ENCODE data around the gene PIKFYVE. TPM values are rescaled to one million over a fixed set of nuclear protein-coding genes. Genes with fewer than 3 reads are reported as not detected.
"Not testable (repeated sequence)": the region's sequence is repeated elsewhere in the genome, so short reads cannot be mapped to it uniquely, and the experiment has no call there.

PIKFYVE gene, protein sequence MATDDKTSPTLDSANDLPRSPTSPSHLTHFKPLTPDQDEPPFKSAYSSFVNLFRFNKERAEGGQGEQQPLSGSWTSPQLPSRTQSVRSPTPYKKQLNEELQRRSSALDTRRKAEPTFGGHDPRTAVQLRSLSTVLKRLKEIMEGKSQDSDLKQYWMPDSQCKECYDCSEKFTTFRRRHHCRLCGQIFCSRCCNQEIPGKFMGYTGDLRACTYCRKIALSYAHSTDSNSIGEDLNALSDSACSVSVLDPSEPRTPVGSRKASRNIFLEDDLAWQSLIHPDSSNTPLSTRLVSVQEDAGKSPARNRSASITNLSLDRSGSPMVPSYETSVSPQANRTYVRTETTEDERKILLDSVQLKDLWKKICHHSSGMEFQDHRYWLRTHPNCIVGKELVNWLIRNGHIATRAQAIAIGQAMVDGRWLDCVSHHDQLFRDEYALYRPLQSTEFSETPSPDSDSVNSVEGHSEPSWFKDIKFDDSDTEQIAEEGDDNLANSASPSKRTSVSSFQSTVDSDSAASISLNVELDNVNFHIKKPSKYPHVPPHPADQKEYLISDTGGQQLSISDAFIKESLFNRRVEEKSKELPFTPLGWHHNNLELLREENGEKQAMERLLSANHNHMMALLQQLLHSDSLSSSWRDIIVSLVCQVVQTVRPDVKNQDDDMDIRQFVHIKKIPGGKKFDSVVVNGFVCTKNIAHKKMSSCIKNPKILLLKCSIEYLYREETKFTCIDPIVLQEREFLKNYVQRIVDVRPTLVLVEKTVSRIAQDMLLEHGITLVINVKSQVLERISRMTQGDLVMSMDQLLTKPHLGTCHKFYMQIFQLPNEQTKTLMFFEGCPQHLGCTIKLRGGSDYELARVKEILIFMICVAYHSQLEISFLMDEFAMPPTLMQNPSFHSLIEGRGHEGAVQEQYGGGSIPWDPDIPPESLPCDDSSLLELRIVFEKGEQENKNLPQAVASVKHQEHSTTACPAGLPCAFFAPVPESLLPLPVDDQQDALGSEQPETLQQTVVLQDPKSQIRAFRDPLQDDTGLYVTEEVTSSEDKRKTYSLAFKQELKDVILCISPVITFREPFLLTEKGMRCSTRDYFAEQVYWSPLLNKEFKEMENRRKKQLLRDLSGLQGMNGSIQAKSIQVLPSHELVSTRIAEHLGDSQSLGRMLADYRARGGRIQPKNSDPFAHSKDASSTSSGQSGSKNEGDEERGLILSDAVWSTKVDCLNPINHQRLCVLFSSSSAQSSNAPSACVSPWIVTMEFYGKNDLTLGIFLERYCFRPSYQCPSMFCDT (N-terminal part only)
- total RNA-seq (10 to 100 TPM; 14.1 to 14.8 TPM), polyA plus RNA-seq (7.0 TPM)

DNA sequence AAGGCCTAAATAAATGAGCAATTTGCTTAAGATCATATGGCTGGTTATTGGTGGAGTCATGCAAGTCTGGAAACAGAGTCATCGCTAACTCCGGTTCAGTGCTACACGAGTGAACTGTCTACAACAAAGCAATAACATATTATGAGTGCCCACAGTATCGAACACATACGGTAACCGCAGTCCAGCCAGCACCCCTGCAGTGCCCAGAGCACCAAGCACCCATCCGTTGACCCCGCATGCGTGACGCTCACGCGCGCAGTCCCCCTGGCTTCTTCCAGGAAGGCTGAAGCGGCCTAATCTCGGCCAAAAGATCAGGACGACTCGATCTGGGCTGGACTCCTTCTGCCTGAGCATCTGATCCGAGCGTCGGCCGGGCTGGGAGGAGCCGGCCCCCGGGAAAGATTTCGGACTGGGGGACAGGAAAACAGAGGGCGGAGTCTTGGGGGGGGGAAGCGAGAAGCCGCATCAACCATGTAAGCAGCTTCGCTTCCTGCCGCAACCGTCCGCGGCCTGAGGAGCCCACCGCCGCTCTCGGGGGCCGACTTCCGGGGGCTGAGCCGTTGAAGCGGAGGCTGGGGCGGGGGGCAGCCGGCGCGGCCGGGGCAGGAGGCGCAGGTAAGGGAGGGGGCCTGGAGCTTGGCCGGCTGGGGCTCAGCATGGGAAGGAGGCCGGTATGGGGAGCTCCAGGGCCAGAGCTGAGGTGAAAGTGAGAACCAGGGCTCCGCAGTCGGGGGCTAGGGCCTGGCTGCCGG is at the start of gene PIKFYVE:
Gene PIKFYVE (plus strand): TSS at position 455 of the 752 bp plus-strand sequence. CDS start 5,265 bp downstream, outside the sequence.
- peaks cover 0 to 17% (median 0%) of the 10 kb centered on the region in 3 donors for H3K36me3 Mint-ChIP-seq
- H3K9me3 Mint-ChIP-seq: no peaks in the 10 kb centered on the region
- peak within 1 kb of the TSS; percentile 82 for H3K27ac ChIP-seq (ENCODE audit: low read depth, low read length)
- peaks cover 25% of the 10 kb centered on the region for H3K4me1 ChIP-seq (ENCODE audit: insufficient read depth, low read length)
- H3K27me3 ChIP-seq (ENCODE audit: insufficient read depth, low read length, poor library complexity, severe bottlenecking): no peaks in the 10 kb centered on the region
- CTCF ChIA-PET: interaction anchor here (0.8 to 8.0 kb wide), 3 partner anchors 8 to 89 kb away, joined by 3 to 89 read pairs (median 7); partner anchors contain the start of gene IDH1
- H3K4me3 ChIP-seq (ENCODE audit: low read length): peak within 1 kb of the TSS; percentile 95
- no peaks in the 10 kb centered on the region for H3K36me3 ChIP-seq (ENCODE audit: insufficient read depth, low read length)
- peak; percentile 80 to 92 (median 87) for DNase-seq
- peaks cover 44 to 62% (median 53%) of the 10 kb centered on the region in 3 donors for H3K4me1 Mint-ChIP-seq
- no peaks in the 10 kb centered on the region for H3K27me3 Mint-ChIP-seq
- POLR2A ChIA-PET: interaction anchor here (0.9 to 3.2 kb wide), 3 partner anchors 12 to 1501 kb away, joined by 3 to 26 read pairs (median 5); partner anchors contain the start of genes FASTKD2, IDH1, MDH1B and METTL21A
- H3K4me3 Mint-ChIP-seq: peak within 1 kb of the TSS; percentile 87 to 97 (median 95)
- H3K27ac Mint-ChIP-seq: peak within 1 kb of the TSS; percentile 81 to 99 (median 95)
- no peaks in the 10 kb centered on the region for H3K9me3 ChIP-seq (ENCODE audit: low read length)

DNA sequence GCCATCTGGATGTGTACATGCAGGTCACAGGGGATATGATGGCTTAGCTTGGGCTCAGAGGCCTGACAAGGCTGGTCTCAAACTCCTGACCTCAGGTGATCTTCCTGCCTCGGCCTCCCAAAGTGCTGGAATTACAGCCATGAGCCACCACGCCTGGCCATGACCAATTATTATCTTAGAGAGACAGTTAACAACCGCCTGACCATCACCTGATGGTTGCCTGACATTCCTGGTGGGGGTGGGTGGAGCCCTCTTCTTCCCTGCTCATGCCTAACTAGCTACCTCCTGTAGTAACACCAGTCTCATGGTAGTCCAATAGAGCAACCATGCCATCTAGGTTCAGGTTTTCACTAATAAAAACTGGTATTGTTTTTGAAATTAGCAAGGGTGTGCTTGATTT is 44.2 kb upstream of the PIKFYVE start:
- H3K4me3 ChIP-seq (ENCODE audit: low read length); H3K4me3 Mint-ChIP-seq; H3K36me3 ChIP-seq (ENCODE audit: insufficient read depth, low read length); H3K27ac Mint-ChIP-seq; H3K36me3 Mint-ChIP-seq; H3K27ac ChIP-seq (ENCODE audit: low read depth, low read length); POLR2A ChIA-PET; H3K27me3 ChIP-seq (ENCODE audit: insufficient read depth, low read length, poor library complexity, severe bottlenecking); H3K9me3 Mint-ChIP-seq; H3K4me1 ChIP-seq (ENCODE audit: insufficient read depth, low read length); CTCF ChIA-PET; DNase-seq; H3K9me3 ChIP-seq (ENCODE audit: low read length); H3K4me1 Mint-ChIP-seq: not testable (repeated sequence)
- peaks cover 3 to 11% of the 10 kb centered on the region in 2 donors for H3K27me3 Mint-ChIP-seq

DNA sequence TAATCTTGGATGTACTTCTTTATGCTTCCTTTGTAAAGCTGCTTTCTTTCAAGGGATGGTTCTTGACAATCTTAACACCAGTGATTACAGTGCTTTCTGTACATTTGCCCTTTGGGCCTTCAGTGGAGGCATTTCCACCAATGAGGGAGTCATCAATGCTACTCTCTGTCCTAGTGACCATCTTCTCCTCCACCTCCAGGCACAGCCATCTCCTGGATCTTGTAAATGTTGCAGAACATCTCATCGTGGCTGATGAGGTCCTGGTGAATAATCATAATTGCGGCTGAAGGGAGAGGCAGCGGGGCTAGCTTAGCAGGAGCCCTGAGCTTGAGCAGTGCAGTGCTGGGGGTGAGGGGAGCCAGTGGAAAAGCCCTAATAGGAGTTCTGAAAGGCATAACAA is 43.7 kb upstream of the PIKFYVE start:
- DNase-seq: no peak
- Mint-ChIP-seq H3K4me3 (no peak overlapping the region), H3K27me3 (peaks cover 4 to 11% of the 10 kb centered on the region in 2 donors), H3K36me3 (peaks cover 0 to 3% (median 0%) of the 10 kb centered on the region in 3 donors), H3K9me3 (peaks cover 0 to 7% (median 0%) of the 10 kb centered on the region in 5 donors), H3K4me1 (no peaks in the 10 kb centered on the region), H3K27ac (no peak overlapping the region)
- CTCF ChIA-PET: no interaction called here
- H3K36me3 ChIP-seq (ENCODE audit: insufficient read depth, low read length): no peaks in the 10 kb centered on the region
- H3K4me3 ChIP-seq (ENCODE audit: low read length): no peak overlapping the region
- H3K9me3 ChIP-seq (ENCODE audit: low read length): no peaks in the 10 kb centered on the region
- H3K4me1 ChIP-seq (ENCODE audit: insufficient read depth, low read length): no peaks in the 10 kb centered on the region
- no peak overlapping the region for H3K27ac ChIP-seq (ENCODE audit: low read depth, low read length)
- POLR2A ChIA-PET: no interaction called here
- no peaks in the 10 kb centered on the region for H3K27me3 ChIP-seq (ENCODE audit: insufficient read depth, low read length, poor library complexity, severe bottlenecking)

DNA sequence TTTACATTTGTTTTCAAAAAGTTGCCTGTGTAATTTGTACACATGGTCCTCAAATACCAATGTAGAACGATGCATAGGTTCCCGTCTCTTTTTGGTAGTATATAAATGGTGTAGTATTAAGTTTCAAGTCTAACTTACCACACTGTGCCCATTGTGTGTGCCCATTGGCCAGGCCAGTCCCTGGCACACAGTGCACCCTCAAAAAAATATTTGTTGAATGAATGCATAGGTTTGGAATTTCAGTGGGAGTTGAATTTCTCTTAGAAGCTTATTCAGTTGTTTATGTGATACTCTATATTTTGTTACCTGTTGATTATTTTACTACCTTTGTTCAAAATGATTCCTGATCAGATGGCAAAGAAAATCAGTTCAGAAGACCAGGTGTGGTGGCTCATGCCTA is 41.3 kb upstream of the PIKFYVE start:
- no peaks in the 10 kb centered on the region for H3K27me3 ChIP-seq (ENCODE audit: insufficient read depth, low read length, poor library complexity, severe bottlenecking)
- peaks cover 0 to under 1% (median 0%) of the 10 kb centered on the region in 3 donors for H3K36me3 Mint-ChIP-seq
- peaks cover 0 to 3% (median 0%) of the 10 kb centered on the region in 5 donors for H3K9me3 Mint-ChIP-seq
- no peaks in the 10 kb centered on the region for H3K4me1 ChIP-seq (ENCODE audit: insufficient read depth, low read length)
- H3K27me3 Mint-ChIP-seq: peaks cover 3 to 11% of the 10 kb centered on the region in 2 donors
- no peak overlapping the region for H3K4me3 ChIP-seq (ENCODE audit: low read length)
- no peak overlapping the region for H3K27ac ChIP-seq (ENCODE audit: low read depth, low read length)
- H3K9me3 ChIP-seq (ENCODE audit: low read length): no peaks in the 10 kb centered on the region
- CTCF ChIA-PET: interaction anchor here (0.6 kb wide), 1 partner anchor 454 kb away, joined by 3 read pairs; no protein-coding TSS in a partner anchor
- DNase-seq: no peak
- no peaks in the 10 kb centered on the region for H3K36me3 ChIP-seq (ENCODE audit: insufficient read depth, low read length)
- POLR2A ChIA-PET: no interaction called here
- H3K4me3 Mint-ChIP-seq: no peak overlapping the region
- no peak overlapping the region for H3K27ac Mint-ChIP-seq
- no peaks in the 10 kb centered on the region for H3K4me1 Mint-ChIP-seq

DNA sequence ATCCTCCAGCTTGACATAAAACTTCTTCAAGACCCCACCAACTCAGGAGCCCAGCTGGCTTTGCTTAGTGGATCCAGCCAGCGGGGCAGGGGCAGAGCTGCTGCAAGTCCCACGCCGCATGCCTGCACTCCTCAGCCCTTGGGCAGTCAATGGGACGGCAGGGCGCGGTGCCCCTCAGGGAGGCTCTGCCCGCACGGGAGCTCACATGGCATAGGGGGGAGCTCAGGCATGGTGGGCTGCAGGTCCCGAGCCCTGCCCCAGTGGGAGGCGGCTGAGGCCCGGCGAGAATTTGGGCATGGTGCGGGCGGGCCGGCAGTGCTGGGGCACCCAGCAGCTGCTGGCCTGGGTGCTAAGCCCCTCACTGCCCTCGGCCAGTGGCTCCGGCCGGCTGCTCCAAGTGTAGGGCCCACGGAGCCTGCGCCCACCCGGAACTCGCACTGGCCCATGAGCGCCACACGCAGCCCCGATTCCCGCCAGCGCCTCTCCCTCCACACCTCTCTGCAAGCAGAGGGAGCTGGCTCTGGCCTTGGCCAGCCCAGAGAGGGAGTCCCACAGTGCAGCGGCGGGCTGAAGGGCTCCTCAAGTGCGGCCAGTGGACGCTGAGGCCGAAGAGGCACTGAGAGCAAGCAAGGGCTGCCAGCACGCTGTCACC is 38.3 kb upstream of the PIKFYVE start:
- Mint-ChIP-seq H3K27ac (no peak overlapping the region), H3K4me1 (no peaks in the 10 kb centered on the region), H3K36me3 (peaks cover 0 to 6% (median 0%) of the 10 kb centered on the region in 3 donors), H3K9me3 (peaks cover 5 to 10% (median 6%) of the 10 kb centered on the region in 5 donors), H3K4me3 (no peak overlapping the region), H3K27me3 (peaks cover 6% of the 10 kb centered on the region in 2 donors)
- H3K36me3 ChIP-seq (ENCODE audit: insufficient read depth, low read length): no peaks in the 10 kb centered on the region
- H3K27ac ChIP-seq (ENCODE audit: low read depth, low read length): no peak overlapping the region
- H3K4me1 ChIP-seq (ENCODE audit: insufficient read depth, low read length): no peaks in the 10 kb centered on the region
- DNase-seq: no peak
- ChIA-PET CTCF (interaction anchor here (0.6 to 0.9 kb wide), 2 partner anchors 27 to 407 kb away, joined by 3 to 5 read pairs; no protein-coding TSS in a partner anchor), POLR2A (no interaction called here)
- no peaks in the 10 kb centered on the region for H3K9me3 ChIP-seq (ENCODE audit: low read length)
- no peaks in the 10 kb centered on the region for H3K27me3 ChIP-seq (ENCODE audit: insufficient read depth, low read length, poor library complexity, severe bottlenecking)
- no peak overlapping the region for H3K4me3 ChIP-seq (ENCODE audit: low read length)

DNA sequence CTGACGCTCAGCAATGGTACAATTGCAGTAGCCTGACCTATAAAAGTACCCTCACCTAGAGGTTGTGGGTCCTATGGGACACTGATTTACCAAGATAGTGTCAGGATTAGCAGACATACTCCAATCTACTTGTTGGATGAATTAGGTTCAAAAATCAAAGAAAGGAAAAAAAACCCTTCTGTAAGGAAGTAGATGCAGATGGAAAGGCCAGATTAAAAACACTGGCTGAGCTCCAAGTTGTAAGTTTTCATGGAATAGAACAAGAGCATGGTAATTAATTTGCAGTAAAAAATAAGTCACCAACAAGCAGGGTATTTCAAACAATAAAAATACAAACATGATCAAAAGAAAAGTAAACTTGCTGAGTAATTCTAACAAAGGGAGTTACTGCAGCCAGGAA is 37.6 kb upstream of the PIKFYVE start:
- CTCF ChIA-PET: interaction anchor here (0.9 kb wide), 1 partner anchor 53 kb away, joined by 3 read pairs; no protein-coding TSS in a partner anchor
- peaks cover 6% of the 10 kb centered on the region in 2 donors for H3K27me3 Mint-ChIP-seq

More for the DNA sequence above, 37.6 kb upstream of the PIKFYVE start:
- Histone ChIP-seq H3K4me1 (ENCODE audit: insufficient read depth, low read length) (no peaks in the 10 kb centered on the region), H3K36me3 (ENCODE audit: insufficient read depth, low read length) (no peaks in the 10 kb centered on the region), H3K27ac (ENCODE audit: low read depth, low read length) (no peak overlapping the region), H3K27me3 (ENCODE audit: insufficient read depth, low read length, poor library complexity, severe bottlenecking) (no peaks in the 10 kb centered on the region), H3K4me3 (ENCODE audit: low read length) (no peak overlapping the region), H3K9me3 (ENCODE audit: low read length) (no peaks in the 10 kb centered on the region)
- Mint-ChIP-seq H3K27ac (peak overlapping the region in 1 of 8 donors; percentile 22), H3K4me1 (no peaks in the 10 kb centered on the region), H3K4me3 (no peak overlapping the region), H3K9me3 (peaks cover 5 to 10% (median 6%) of the 10 kb centered on the region in 5 donors), H3K36me3 (peaks cover 0 to 6% (median 0%) of the 10 kb centered on the region in 3 donors)
- DNase-seq: no peak
- POLR2A ChIA-PET: no interaction called here
